ENCODE results near the gene KDM1B. TPM values are rescaled to one million over a fixed set of nuclear protein-coding genes. Genes with fewer than 3 reads are reported as not detected.

KDM1B gene
- total and polyA plus RNA-seq, 8 donors, result 2.6 to 11.9 (median 6.5) TPM

DNA sequence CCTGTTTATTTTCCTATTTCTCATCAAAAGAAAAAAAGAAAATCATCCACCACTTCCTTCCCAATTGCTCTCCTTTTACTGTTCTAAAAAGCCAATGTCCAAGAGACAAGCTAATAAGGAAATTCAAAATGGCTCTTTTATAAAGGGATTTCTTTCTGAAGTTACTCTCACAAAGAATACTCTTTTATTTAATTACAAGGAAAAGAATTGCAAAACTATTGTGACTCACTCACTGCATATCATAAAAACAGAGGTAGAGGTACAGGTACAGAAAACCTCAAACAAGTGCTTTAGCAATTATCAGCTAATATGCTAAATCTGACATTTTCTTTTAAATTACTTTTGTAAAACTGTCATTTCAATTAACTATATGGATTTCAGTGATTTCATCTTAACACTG lies 91.0 kb downstream of the KDM1B start:
- DNase-seq (no peak), FAIRE-seq (peak; percentile 5), ATAC-seq (no peak)
- intact Hi-C loops (cut with DNase I), result no loop called here
- Histone ChIP-seq H3K4me1 (no peaks in the 10 kb centered on the region), H3K27ac (no peak overlapping the region), H3K27me3 (no peaks in the 10 kb centered on the region), H3K36me3 (peaks cover 0 to 59% (median 5%) of the 10 kb centered on the region in 3 donors), H3K9me3 (no peaks in the 10 kb centered on the region), H3K4me3 (no peak overlapping the region)
- TF ChIP-seq, protein P1, sequence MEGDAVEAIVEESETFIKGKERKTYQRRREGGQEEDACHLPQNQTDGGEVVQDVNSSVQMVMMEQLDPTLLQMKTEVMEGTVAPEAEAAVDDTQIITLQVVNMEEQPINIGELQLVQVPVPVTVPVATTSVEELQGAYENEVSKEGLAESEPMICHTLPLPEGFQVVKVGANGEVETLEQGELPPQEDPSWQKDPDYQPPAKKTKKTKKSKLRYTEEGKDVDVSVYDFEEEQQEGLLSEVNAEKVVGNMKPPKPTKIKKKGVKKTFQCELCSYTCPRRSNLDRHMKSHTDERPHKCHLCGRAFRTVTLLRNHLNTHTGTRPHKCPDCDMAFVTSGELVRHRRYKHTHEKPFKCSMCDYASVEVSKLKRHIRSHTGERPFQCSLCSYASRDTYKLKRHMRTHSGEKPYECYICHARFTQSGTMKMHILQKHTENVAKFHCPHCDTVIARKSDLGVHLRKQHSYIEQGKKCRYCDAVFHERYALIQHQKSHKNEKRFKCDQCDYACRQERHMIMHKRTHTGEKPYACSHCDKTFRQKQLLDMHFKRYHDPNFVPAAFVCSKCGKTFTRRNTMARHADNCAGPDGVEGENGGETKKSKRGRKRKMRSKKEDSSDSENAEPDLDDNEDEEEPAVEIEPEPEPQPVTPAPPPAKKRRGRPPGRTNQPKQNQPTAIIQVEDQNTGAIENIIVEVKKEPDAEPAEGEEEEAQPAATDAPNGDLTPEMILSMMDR (IDR thresholded peaks at IDR 0.05), result no peak

DNA sequence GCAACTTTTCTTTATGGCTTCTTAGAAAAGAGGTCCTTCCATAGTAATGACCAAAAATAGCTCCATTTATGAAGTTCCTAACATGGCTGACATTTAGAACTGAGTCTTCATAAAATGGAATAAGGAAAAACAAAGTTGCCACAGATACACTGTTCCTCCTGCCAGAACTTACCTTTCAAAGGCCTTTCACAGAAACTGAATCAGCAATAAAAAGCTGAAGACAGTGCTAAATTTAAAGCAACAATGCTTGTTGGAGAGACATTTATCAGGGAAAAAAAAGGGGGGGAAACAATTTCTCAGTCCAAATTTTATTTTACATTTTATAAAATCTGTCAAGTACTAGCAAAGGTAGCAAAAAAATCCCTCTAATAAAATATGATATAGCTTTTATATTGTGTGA lies 91.8 kb downstream of the KDM1B start:
- intact Hi-C loops (cut with DNase I), result no loop called here
- H3K27ac ChIP-seq, result no peak overlapping the region
- TF ChIP-seq, protein P1 (IDR thresholded peaks at IDR 0.05), result no peak
- no peak for DNase-seq
- H3K4me3 ChIP-seq, result no peak overlapping the region
- H3K36me3 ChIP-seq, result peaks cover 0 to 61% (median 5%) of the 10 kb centered on the region in 3 donors
- H3K27me3 ChIP-seq, result no peaks in the 10 kb centered on the region
- no peak for ATAC-seq
- no peaks in the 10 kb centered on the region for H3K9me3 ChIP-seq
- no peak for FAIRE-seq
- no peaks in the 10 kb centered on the region for H3K4me1 ChIP-seq

DNA sequence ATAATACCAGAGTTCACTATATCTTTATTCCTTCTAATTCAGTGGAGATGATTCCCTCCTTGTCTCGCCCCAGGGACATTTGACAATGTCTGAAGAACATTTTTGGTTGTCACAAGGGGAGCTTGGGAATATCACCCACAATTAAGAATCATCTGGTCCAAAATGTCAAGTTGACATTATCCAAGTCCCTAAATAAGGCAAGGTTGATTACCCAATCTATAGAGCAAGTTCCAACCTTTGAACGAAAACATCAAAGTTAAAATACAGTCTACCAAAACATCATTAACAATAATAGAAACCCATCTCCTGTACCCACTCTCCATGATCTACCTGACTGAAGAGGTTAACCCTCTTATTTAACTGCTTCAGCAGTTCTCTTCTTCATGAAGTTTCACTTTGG lies 93.5 kb downstream of the KDM1B start:
- H3K27me3 ChIP-seq, result no peaks in the 10 kb centered on the region
- H3K4me1 ChIP-seq, result no peaks in the 10 kb centered on the region
- no peak overlapping the region for H3K4me3 ChIP-seq
- FAIRE-seq, result no peak
- H3K27ac ChIP-seq, result no peak overlapping the region
- no peak for ATAC-seq
- intact Hi-C loops (cut with DNase I), result no loop called here
- no peaks in the 10 kb centered on the region for H3K9me3 ChIP-seq
- TF ChIP-seq, protein P1 (IDR thresholded peaks at IDR 0.05), result no peak
- peaks cover 0 to 60% (median 0%) of the 10 kb centered on the region in 3 donors for H3K36me3 ChIP-seq
- WGBS, 2 donors, result 92 to 97% methylated on average over 2 of the region's 2 CpGs
- DNase-seq, result no peak

DNA sequence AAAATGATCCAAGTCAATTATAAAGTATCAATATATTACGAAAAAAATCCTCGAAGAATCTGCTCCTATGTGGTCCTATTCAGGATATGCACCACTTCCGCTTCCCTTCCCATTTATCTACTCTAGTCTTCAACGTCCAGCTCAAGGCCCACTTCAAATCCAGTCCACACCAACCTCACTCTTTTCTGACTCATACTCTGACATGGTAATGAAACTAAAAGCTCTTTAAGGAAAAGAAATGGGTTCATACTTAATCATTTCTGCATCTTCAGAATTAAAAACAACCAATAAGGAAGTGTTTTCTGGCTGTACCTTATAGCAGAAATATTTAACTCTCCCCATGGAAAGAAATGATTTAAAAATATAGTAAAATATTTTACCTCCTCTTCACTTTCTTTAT lies 94.0 kb downstream of the KDM1B start:
- Histone ChIP-seq H3K4me3 (no peak overlapping the region), H3K27me3 (no peaks in the 10 kb centered on the region), H3K27ac (no peak overlapping the region), H3K4me1 (no peaks in the 10 kb centered on the region), H3K36me3 (peaks cover 0 to 61% (median 0%) of the 10 kb centered on the region in 3 donors), H3K9me3 (no peaks in the 10 kb centered on the region)
- intact Hi-C loops (cut with DNase I), result no loop called here
- ATAC-seq (no peak), FAIRE-seq (no peak), DNase-seq (no peak)
- WGBS, 2 donors, result 91 to 92% methylated on average over 4 of the region's 4 CpGs
- TF ChIP-seq, protein P1 (IDR thresholded peaks at IDR 0.05), result no peak

DNA sequence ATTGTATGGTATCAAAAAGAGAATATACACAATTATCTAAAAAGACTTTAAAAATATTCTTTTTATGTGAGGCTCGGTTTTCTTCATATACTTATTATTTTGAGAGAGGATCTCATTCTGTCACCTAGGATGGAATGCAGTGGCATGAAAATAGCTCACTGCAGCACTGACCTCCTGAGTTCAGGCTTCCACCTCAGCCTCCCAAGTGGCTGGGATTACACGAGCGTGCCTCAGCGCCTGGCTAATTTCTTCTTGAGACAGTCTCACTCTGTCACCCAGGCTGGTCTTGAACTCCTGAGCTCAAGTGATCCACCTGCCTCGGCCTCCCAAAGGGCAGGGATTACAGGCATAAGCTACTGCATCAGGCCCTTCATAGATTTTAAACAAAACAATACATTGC lies 98.4 kb downstream of the KDM1B start:
- Histone ChIP-seq H3K4me3 (no peak overlapping the region), H3K9me3 (no peaks in the 10 kb centered on the region), H3K27ac (no peak overlapping the region), H3K36me3 (peaks cover 0 to 57% (median 18%) of the 10 kb centered on the region in 3 donors), H3K27me3 (no peaks in the 10 kb centered on the region), H3K4me1 (no peaks in the 10 kb centered on the region)
- WGBS, 2 donors, result 93% methylated on average over 5 of the region's 5 CpGs
- no peak for ATAC-seq
- no peak for DNase-seq
- no peak for FAIRE-seq
- intact Hi-C loops (cut with DNase I), result no loop called here
- TF ChIP-seq, protein P1 (IDR thresholded peaks at IDR 0.05), result no peak
